ENCODE results near the gene DIDO1.

- no peak for TF ChIP-seq POLR2A (IDR thresholded peaks at IDR 0.05)
- TF ChIP-seq CTCF (IDR thresholded peaks at IDR 0.05 in 4 of 5, conservative IDR thresholded peaks at IDR 0.05 in 1 of 5): no peak
Observed at GRCh38 chr20:62947532-62948300, 21.4 kb upstream of the DIDO1 start.

Data from gastrocnemius medialis (tissue), 4 donors.